Measurements from ENCODE around the gene GUCY1B1. TPM values are rescaled to one million over a fixed set of nuclear protein-coding genes. Genes with fewer than 3 reads are reported as not detected.

The GUCY1B1 gene
- total RNA-seq, 1 experiment from 2014 or later: not detected

GRCh38 chr4:155765149-155765548 is 6.3 kb downstream of the GUCY1B1 start:
- ChIA-PET CTCF (no interaction called here), POLR2A (no interaction called here), RAD21 (ENCODE audit: low non-redundant PET in 1 of 2, low total read pairs in 2 of 2, uncharacterized antibody in 2 of 2, unreplicated experiment in 2 of 2) (no interaction called here)
- no peak for TF ChIP-seq EZH2 (IDR thresholded peaks at IDR 0.05)
- no peak for TF ChIP-seq ATF3 (IDR thresholded peaks at IDR 0.05)
- TF ChIP-seq POLR2A (IDR thresholded peaks at IDR 0.05; ENCODE audit: borderline replicate concordance, extremely low read depth, insufficient read depth, insufficient read length): no peak
- intact Hi-C loops (cut with micrococcal nuclease): no loop called here
- DNase-seq (ENCODE audit: low read depth, low spot score) (no peak), ATAC-seq (no peak)
- no peaks in the 10 kb centered on the region for H3K79me2 ChIP-seq (ENCODE audit: insufficient read depth, low read length)
- H2AFZ ChIP-seq (ENCODE audit: low read depth, low read length, poor library complexity, severe bottlenecking): no peak overlapping the region
- H3K36me3 ChIP-seq (ENCODE audit: control insufficient read depth in 1 of 2, insufficient read depth in 2 of 2, low read length in 2 of 2): no peaks in the 10 kb centered on the region
- no peaks in the 10 kb centered on the region for H4K20me1 ChIP-seq (ENCODE audit: insufficient read depth)
- H3K27ac ChIP-seq (ENCODE audit: low read depth, low read length): no peak overlapping the region
- no peak overlapping the region for H3K4me3 ChIP-seq (replicated peaks in 1 of 2; ENCODE audit: low read depth in 1 of 2, low read length in 2 of 2)
- no peaks in the 10 kb centered on the region for H3K9me3 ChIP-seq (ENCODE audit: control insufficient read depth in 1 of 2, insufficient read depth in 1 of 2, low read depth in 1 of 2, low read length in 2 of 2)
- no peaks in the 10 kb centered on the region for H3K27me3 ChIP-seq (ENCODE audit: insufficient read depth, low read length)
- no peaks in the 10 kb centered on the region for H3K9me2 ChIP-seq (ENCODE audit: insufficient read depth)
- no peaks in the 10 kb centered on the region for H3K4me1 ChIP-seq (ENCODE audit: control insufficient read depth in 1 of 2, insufficient read depth in 2 of 2, low read length in 2 of 2)
- H3K4me2 ChIP-seq (ENCODE audit: low read length): no peak overlapping the region
- BruUV-seq (replicated peaks): no TSS peak
- no peak overlapping the region for H3K9ac ChIP-seq (ENCODE audit: low read length)

- no peaks in the 10 kb centered on the region for H4K20me1 ChIP-seq (ENCODE audit: insufficient read depth)
- H3K27ac ChIP-seq (ENCODE audit: low read depth, low read length): no peak overlapping the region
- H3K9ac ChIP-seq (ENCODE audit: low read length): no peak overlapping the region
- H3K4me3 ChIP-seq (replicated peaks in 1 of 2; ENCODE audit: low read depth in 1 of 2, low read length in 2 of 2): no peak overlapping the region
- TF ChIP-seq EGR1 (IDR thresholded peaks at IDR 0.05; ENCODE audit: low read depth) (no peak), EZH2phosphoT487 (IDR thresholded peaks at IDR 0.05; ENCODE audit: borderline replicate concordance) (no peak), CBX3 (IDR thresholded peaks at IDR 0.05; ENCODE audit: low read depth) (no peak), POLR2AphosphoS5 (IDR thresholded peaks at IDR 0.05; ENCODE audit: low read depth, low read length) (no peak), CEBPB (IDR thresholded peaks at IDR 0.05; ENCODE audit: low read depth) (no peak), JUND (IDR thresholded peaks at IDR 0.05) (no peak), REST (IDR thresholded peaks at IDR 0.05; ENCODE audit: low read depth) (no peak), POLR2A (IDR thresholded peaks at IDR 0.05; ENCODE audit: borderline replicate concordance, extremely low read depth, insufficient read depth, insufficient read length) (no peak), ZBTB33 (IDR thresholded peaks at IDR 0.05; ENCODE audit: extremely low read depth, insufficient replicate concordance, low read length) (no peak), ELF1 (IDR thresholded peaks at IDR 0.05; ENCODE audit: borderline replicate concordance, low read depth) (no peak), FOSL1 (IDR thresholded peaks at IDR 0.05; ENCODE audit: low read depth) (no peak), SRF (IDR thresholded peaks at IDR 0.05; ENCODE audit: low read depth) (no peak)
- BruUV-seq (replicated peaks): no TSS peak
- CTCF ChIA-PET: no interaction called here
- no peak overlapping the region for H3K4me2 ChIP-seq (ENCODE audit: low read length)
- H3K9me2 ChIP-seq (ENCODE audit: insufficient read depth): no peaks in the 10 kb centered on the region
- no peak for DNase-seq (ENCODE audit: low read depth, low spot score)
- no peak for ATAC-seq
- no peaks in the 10 kb centered on the region for H3K27me3 ChIP-seq (ENCODE audit: insufficient read depth, low read length)
- intact Hi-C loops (cut with micrococcal nuclease): no loop called here
- no peak overlapping the region for H2AFZ ChIP-seq (ENCODE audit: low read depth, low read length, poor library complexity, severe bottlenecking)
- no peaks in the 10 kb centered on the region for H3K36me3 ChIP-seq (ENCODE audit: control insufficient read depth in 1 of 2, insufficient read depth in 2 of 2, low read length in 2 of 2)
- no peaks in the 10 kb centered on the region for H3K4me1 ChIP-seq (ENCODE audit: control insufficient read depth in 1 of 2, insufficient read depth in 2 of 2, low read length in 2 of 2)
- no peaks in the 10 kb centered on the region for H3K9me3 ChIP-seq (ENCODE audit: control insufficient read depth in 1 of 2, insufficient read depth in 1 of 2, low read depth in 1 of 2, low read length in 2 of 2)
- H3K79me2 ChIP-seq (ENCODE audit: insufficient read depth, low read length): no peaks in the 10 kb centered on the region
- RAD21 ChIA-PET (ENCODE audit: low non-redundant PET in 1 of 2, low total read pairs in 2 of 2, uncharacterized antibody in 2 of 2, unreplicated experiment in 2 of 2): no interaction called here
- POLR2A ChIA-PET: no interaction called here
These were observed 7.8 kb downstream of the GUCY1B1 start for GRCh38 chr4:155766622-155767021.

Measured in HCT116 (cell line).